Tibial nerve (tissue), 4 donors: ENCODE data around the gene PPP1R14C. TPM values are rescaled to one million over a fixed set of nuclear protein-coding genes. Genes with fewer than 3 reads are reported as not detected.

Source experiments
- DNase-seq, 2 donors: peaks; one replicate each; pipeline ENCODE4 v3.0.0-alpha.2; 2019; ENCODE audit warnings: low spot score in 2 of 2
- H3K27ac ChIP-seq, 4 donors: fragments of 200-600 bp; sonication (generic) in 3 of 4; one replicate each; pipeline ENCODE4 v1.5.1; 2017 to 2019; ENCODE audit warnings: mild to moderate bottlenecking in 1 of 4
- H3K27me3 ChIP-seq, 2 donors: fragments of 200-600 bp; sonication (generic) in 1 of 2; one replicate each; pipeline versions ENCODE4 v1.5.1 to v1.6.0; 2017 to 2019
- H3K36me3 ChIP-seq, 3 donors: fragments of 200-600 bp; sonication (generic); one replicate each; pipeline ENCODE4 v1.5.1; 2018 to 2019
- H3K4me1 ChIP-seq, 4 donors: fragments of 200-600 bp; sonication (generic) in 3 of 4; one replicate each; pipeline ENCODE4 v1.5.1; 2017 to 2019
- H3K4me3 ChIP-seq, 4 donors: fragments of 200-600 bp; sonication (generic) in 3 of 4; one replicate each; pipeline ENCODE4 v1.5.1; 2017 to 2019; ENCODE audit warnings: mild to moderate bottlenecking in 1 of 4, moderate library complexity in 1 of 4
- H3K9me3 ChIP-seq, 4 donors: fragments of 200-600 bp; sonication (generic) in 3 of 4; one replicate each; pipeline ENCODE4 v1.5.1; 2017 to 2019
- CTCF ChIP-seq, 5 experiments: fragments of 200-600 bp in 3 of 5; fragments of 450-650 bp in 2 of 5; sonication (generic) in 3 of 5; IDR thresholded peaks; one replicate each; pipeline ENCODE4 v1.5.1; 2016 to 2019; ENCODE audit warnings: antibody characterized with exemption in 5 of 5, mild to moderate bottlenecking in 3 of 5, moderate library complexity in 2 of 5
- EP300 ChIP-seq, 2 donors: sonication (generic); formaldehyde crosslinking; IDR thresholded peaks; one replicate each; pipeline ENCODE4 v1.6.1; 2017; ENCODE audit warnings: antibody characterized with exemption in 2 of 2, mild to moderate bottlenecking in 1 of 2
- POLR2A ChIP-seq, 2 donors: fragments of 450-650 bp; IDR thresholded peaks; one replicate each; pipeline ENCODE4 v1.6.1; 2017; ENCODE audit warnings: antibody characterized with exemption in 2 of 2, mild to moderate bottlenecking in 2 of 2, moderate library complexity in 2 of 2
- WGBS, 2 donors: methylation state at CpG; one replicate each; pipeline ENCODE4 v1.1.5; 2018; 5-methylcytosine and 5-hydroxymethylcytosine counted together
- small RNA-seq: library from RNA; depleted of rRNA; stranded (forward); fragments of <200 nt; gene quantifications from one replicate; pipeline ENCODE3, GENCODE V24; 2016
- total RNA-seq, 4 donors: library from RNA; depleted of rRNA; stranded (reverse); fragments of >200 nt; gene quantifications; one replicate each; pipeline ENCODE4 v1.1.0, GENCODE V29; 2016

PPP1R14C gene
- total RNA-seq, 4 donors from 2014 or later: 0.42 TPM; not detected in 3

GRCh38 chr6:150297327-150298029 lies 154.6 kb downstream of the PPP1R14C start:
- Histone ChIP-seq H3K36me3 (no peaks in the 10 kb centered on the region), H3K27ac (no peak overlapping the region), H3K4me1 (no peaks in the 10 kb centered on the region), H3K9me3 (peaks cover 0 to 18% (median 0%) of the 10 kb centered on the region in 4 donors), H3K4me3 (no peak overlapping the region), H3K27me3 (no peaks in the 10 kb centered on the region)
- TF ChIP-seq CTCF (IDR thresholded peaks at IDR 0.05) (no peak), EP300 (IDR thresholded peaks at IDR 0.05) (no peak), POLR2A (IDR thresholded peaks at IDR 0.05) (no peak)
- 70 to 78% methylated on average over 3 of the region's 3 CpGs for WGBS, 2 donors
- DNase-seq: no peak

GRCh38 chr6:150298030-150298380 lies 155.2 kb downstream of the PPP1R14C start:
- Histone ChIP-seq H3K4me1 (no peaks in the 10 kb centered on the region), H3K27me3 (no peaks in the 10 kb centered on the region), H3K9me3 (peaks cover 0 to 18% (median 0%) of the 10 kb centered on the region in 4 donors), H3K4me3 (no peak overlapping the region), H3K36me3 (no peaks in the 10 kb centered on the region), H3K27ac (no peak overlapping the region)
- no peak for TF ChIP-seq CTCF (IDR thresholded peaks at IDR 0.05)
- no peak for TF ChIP-seq POLR2A (IDR thresholded peaks at IDR 0.05)
- no peak for TF ChIP-seq EP300 (IDR thresholded peaks at IDR 0.05)
- WGBS, 2 donors: 98 to 100% methylated on average over 2 of the region's 2 CpGs
- no peak for DNase-seq

GRCh38 chr6:150298676-150299075 lies 155.8 kb downstream of the PPP1R14C start:
- no peak overlapping the region for H3K27ac ChIP-seq
- no peaks in the 10 kb centered on the region for H3K4me1 ChIP-seq
- no peaks in the 10 kb centered on the region for H3K36me3 ChIP-seq
- TF ChIP-seq EP300 (IDR thresholded peaks at IDR 0.05) (no peak), CTCF (IDR thresholded peaks at IDR 0.05) (no peak), POLR2A (IDR thresholded peaks at IDR 0.05) (no peak)
- peaks cover 0 to 18% (median 0%) of the 10 kb centered on the region in 4 donors for H3K9me3 ChIP-seq
- 76% methylated on average over 1 of the region's 1 CpG for WGBS, 2 donors
- H3K4me3 ChIP-seq: no peak overlapping the region
- DNase-seq: no peak
- H3K27me3 ChIP-seq: no peaks in the 10 kb centered on the region

Small RNA genes lying within 50 kb of the gene (small RNA-seq; reads per million reads assigned to genes)
- not detected for gene RF01210

Other genes starting within 250 kb of the PPP1R14C start
- 1 to 10 TPM in 1 of 4 donors, under 1 TPM in 2, not detected in 1; 0.30 to 1.6 (median 0.44) TPM for gene RAET1E, start 244.9 kb upstream of the PPP1R14C start, total RNA-seq
- 1 to 10 TPM in 1 of 4 donors, not detected in 3; 1.5 TPM for gene RAET1G, start 219.9 kb upstream of the PPP1R14C start, total RNA-seq
- under 1 TPM in 1 of 4 donors, not detected in 3; 0.22 TPM for gene ULBP2, start 201.0 kb upstream of the PPP1R14C start, total RNA-seq
- gene ULBP1, start 179.1 kb upstream of the PPP1R14C start, total RNA-seq: under 1 TPM in 1 of 4 donors, not detected in 3; 0.21 TPM
- not detected for gene RAET1L, start 117.5 kb upstream of the PPP1R14C start, total RNA-seq
- gene ULBP3, start 73.9 kb upstream of the PPP1R14C start, total RNA-seq: 1 to 10 TPM in 2 of 4 donors, not detected in 2; 3.1 to 5.4 TPM
- gene IYD, start 226.0 kb downstream of the PPP1R14C start, total RNA-seq: under 1 TPM in 1 of 4 donors, not detected in 3; under 0.01 TPM